HepG2 (cell line): ENCODE measurements around the gene NAGS. TPM values are rescaled to one million over a fixed set of nuclear protein-coding genes. Genes with fewer than 3 reads are reported as not detected.

Source experiments
- CCAR2 ChIP-seq: fragments of 200-400 bp; formaldehyde crosslinking; optimal IDR thresholded peaks from 2 replicates; pipeline ENCODE3; 2018; ENCODE audit warnings: low read depth, mild to moderate bottlenecking, low read length, moderate library complexity
- FOXA1 ChIP-seq, 2 experiments: fragments of 450-650 bp in 1 of 2; sonication (generic) in 1 of 2; formaldehyde crosslinking in 1 of 2; IDR thresholded peaks; 2 replicates each; pipeline versions ENCODE4 v1.4.0 to v1.6.1; 2016 to 2020; ENCODE audit warnings: missing genetic modification reagents in 1 of 2
- HMG20A ChIP-seq: IDR thresholded peaks from 2 replicates; pipeline ENCODE4 v1.6.1; 2016; ENCODE audit warnings: borderline replicate concordance
- HMGA1 ChIP-seq: sonication (generic); formaldehyde crosslinking; conservative IDR thresholded peaks from 2 replicates; pipeline ENCODE4 v1.4.0; 2020; ENCODE audit warnings: missing genetic modification reagents
- HNRNPLL ChIP-seq: fragments of 200-400 bp; formaldehyde crosslinking; IDR thresholded peaks from 2 replicates; pipeline ENCODE4 v1.6.1; 2017; ENCODE audit warnings: mild to moderate bottlenecking, low read depth, low read length; ENCODE audit not compliant: poor library complexity, severe bottlenecking
- NCOR1 ChIP-seq: fragments of 200-600 bp; sonication (generic); IDR thresholded peaks from 2 replicates; pipeline ENCODE4 v1.7.0; 2017; ENCODE audit warnings: antibody characterized with exemption, low read length, borderline replicate concordance
- NR1H2 ChIP-seq: sonication (generic); formaldehyde crosslinking; IDR thresholded peaks from 2 replicates; pipeline ENCODE4 v1.8.1; 2022; ENCODE audit warnings: low read depth, missing genetic modification reagents, borderline replicate concordance
- PTBP1 ChIP-seq: fragments of 200-400 bp; formaldehyde crosslinking; IDR thresholded peaks from 2 replicates; pipeline ENCODE4 v1.6.1; 2018; ENCODE audit warnings: low read length, low read depth; ENCODE audit not compliant: poor library complexity, severe bottlenecking
- ZBTB1 ChIP-seq: sonication (generic); formaldehyde crosslinking; IDR thresholded peaks from 2 replicates; pipeline ENCODE4 v1.4.0; 2020; ENCODE audit warnings: missing genetic modification reagents, borderline replicate concordance
- ZMAT3 ChIP-seq: sonication (generic); formaldehyde crosslinking; conservative IDR thresholded peaks from 2 replicates; pipeline ENCODE4 v1.7.0; 2021; ENCODE audit warnings: missing genetic modification reagents
- ZNF138 ChIP-seq: sonication (generic); formaldehyde crosslinking; IDR thresholded peaks from 2 replicates; pipeline ENCODE4 v1.5.0; 2020; ENCODE audit warnings: mild to moderate bottlenecking, low read depth, missing genetic modification reagents
- ZNF326 ChIP-seq: sonication (generic); formaldehyde crosslinking; IDR thresholded peaks from 2 replicates; pipeline ENCODE4 v1.4.0; 2020; ENCODE audit warnings: missing genetic modification reagents, borderline replicate concordance
- ZNF451 ChIP-seq: sonication (generic); formaldehyde crosslinking; IDR thresholded peaks from 2 replicates; pipeline ENCODE4 v1.5.0; 2020; ENCODE audit warnings: mild to moderate bottlenecking, missing genetic modification reagents
- ZNF589 ChIP-seq: sonication (generic); formaldehyde crosslinking; conservative IDR thresholded peaks from 2 replicates; pipeline ENCODE4 v1.8.0; 2022; ENCODE audit warnings: mild to moderate bottlenecking, moderate library complexity, missing genetic modification reagents
- ZNF615 ChIP-seq: sonication (generic); formaldehyde crosslinking; IDR thresholded peaks from 2 replicates; pipeline ENCODE4 v1.5.0; 2020; ENCODE audit warnings: mild to moderate bottlenecking, missing genetic modification reagents, borderline replicate concordance
- ZNF629 ChIP-seq: sonication (generic); formaldehyde crosslinking; conservative IDR thresholded peaks from 2 replicates; pipeline ENCODE4 v1.5.0; 2020; ENCODE audit warnings: missing genetic modification reagents
- polyA plus RNA-seq, 8 experiments: library from polyadenylated mRNA; depleted of rRNA in 3 of 8; stranded (reverse) in 7 of 8; unstranded in 1 of 8; fragments of >200 nt; fragmentation: Illumina TruSeq in 4 of 8; extraction: Trizol in 4 of 8; gene quantifications; 2 replicates each; pipeline versions ENCODE4 v1.2.1 to v1.2.3, GENCODE V29; 2011 to 2016; ENCODE audit warnings: low read depth in 4 of 8, missing spikeins in 1 of 8, mixed read lengths in 1 of 8; ENCODE audit not compliant: insufficient read depth in 1 of 8
- total RNA-seq, 5 experiments: library from RNA; depleted of rRNA; stranded (reverse); fragments of >200 nt; fragmentation: Illumina TruSeq; extraction: Trizol; gene quantifications; 2 replicates each; pipeline ENCODE4 v1.2.3, GENCODE V29; 2016; ENCODE audit warnings: low read depth in 1 of 5
- TF ChIP-seq, protein P1 (sequence below): sonication (generic); formaldehyde crosslinking; IDR thresholded peaks from 2 replicates; pipeline ENCODE4 v1.4.0; 2020; ENCODE audit warnings: missing genetic modification reagents
- TF ChIP-seq, protein P2 (sequence below): sonication (generic); formaldehyde crosslinking; IDR thresholded peaks from 2 replicates; pipeline ENCODE4 v1.4.0; 2020; ENCODE audit warnings: low read depth, mild to moderate bottlenecking, missing genetic modification reagents
- TF ChIP-seq, protein P3 (sequence below): sonication (generic); formaldehyde crosslinking; IDR thresholded peaks from 2 replicates; pipeline ENCODE4 v1.4.0; 2020; ENCODE audit warnings: missing genetic modification reagents
- TF ChIP-seq, protein P4 (sequence below): sonication (generic); formaldehyde crosslinking; IDR thresholded peaks from 2 replicates; pipeline ENCODE4 v1.5.0; 2020; ENCODE audit warnings: missing genetic modification reagents, mild to moderate bottlenecking, borderline replicate concordance

Gene NAGS
- total and polyA plus RNA-seq, 2 of the 13 experiments (the other 11 are each of a cell fraction or from before 2014, with no cell fraction given), result 4.3 to 5.1 TPM

DNA sequence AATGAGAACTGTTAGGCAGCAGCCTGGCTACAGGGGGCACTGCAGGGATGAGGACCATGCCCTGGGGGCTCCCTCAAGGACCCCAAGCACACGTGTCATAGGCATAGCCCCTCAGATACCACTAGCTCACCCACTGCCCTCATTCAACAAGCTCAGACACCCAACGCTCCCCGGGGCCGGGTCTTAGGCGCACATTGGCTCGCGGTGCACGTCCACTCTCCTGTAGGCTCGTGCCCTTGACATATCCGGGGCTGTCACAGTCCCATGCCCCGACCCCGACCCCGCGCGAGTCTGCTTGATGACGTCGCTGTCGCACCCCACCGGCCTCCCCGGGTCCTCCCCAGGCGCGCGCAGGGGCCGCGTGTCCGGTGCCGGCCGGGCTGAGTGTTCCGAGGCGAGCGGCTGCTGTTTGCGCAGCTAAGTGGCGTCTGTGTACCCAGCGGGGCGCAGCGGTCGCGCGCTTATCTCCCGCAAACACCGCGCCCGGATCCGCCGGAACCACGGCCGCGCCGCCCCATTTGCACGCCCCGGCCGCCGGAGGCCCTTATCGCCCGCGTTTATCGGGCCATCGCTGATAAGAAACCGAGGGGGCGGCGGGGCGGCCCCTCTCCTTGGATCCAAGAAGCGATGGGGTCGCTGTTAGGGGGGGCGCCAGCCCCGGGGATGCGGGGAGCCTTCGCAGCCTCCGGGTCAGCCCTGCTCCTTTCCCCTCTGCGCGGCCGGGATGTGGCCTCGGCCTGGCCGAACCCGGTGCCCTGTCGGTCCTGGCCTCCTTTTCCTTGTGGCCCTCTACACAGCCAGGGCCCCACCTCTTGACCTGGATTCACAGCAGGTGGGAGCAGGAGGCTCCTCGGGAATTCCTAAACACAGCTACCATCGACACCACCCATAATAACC lies 20.7 kb upstream of the NAGS start (continued):
- TF ChIP-seq, protein P1, sequence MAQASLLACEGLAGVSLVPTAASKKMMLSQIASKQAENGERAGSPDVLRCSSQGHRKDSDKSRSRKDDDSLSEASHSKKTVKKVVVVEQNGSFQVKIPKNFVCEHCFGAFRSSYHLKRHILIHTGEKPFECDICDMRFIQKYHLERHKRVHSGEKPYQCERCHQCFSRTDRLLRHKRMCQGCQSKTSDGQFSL (CRISPR knock-in tag), result no peak
- TF ChIP-seq ZNF451 (CRISPR knock-in tag) (peak; percentile 58; the same call in 1 of the 2 replicates), CCAR2 (no peak), ZNF589 (peak; percentile 67; the same call in 1 of the 2 replicates), NR1H2 (peak; percentile 73; the same call in 1 of the 2 replicates), ZNF629 (CRISPR knock-in tag) (peak; percentile 74), PTBP1 (peak; percentile 94), HMG20A (CRISPR knock-in tag) (peak; percentile 65; the same call in 1 of the 2 replicates), ZNF326 (CRISPR knock-in tag) (no peak), NCOR1 (no peak), HMGA1 (CRISPR knock-in tag) (no peak), ZBTB1 (CRISPR knock-in tag) (peak; percentile 83; the same call in 1 of the 2 replicates), HNRNPLL (peak; percentile 99), ZNF138 (CRISPR knock-in tag) (no peak), ZMAT3 (CRISPR knock-in tag) (peak; percentile 94), FOXA1 (IDR thresholded peaks at IDR 0.05) (no peak), FOXA1 (CRISPR knock-in tag; IDR thresholded peaks at IDR 0.05) (peak; percentile 99), ZNF615 (CRISPR knock-in tag) (no peak)
- TF ChIP-seq, protein P2, sequence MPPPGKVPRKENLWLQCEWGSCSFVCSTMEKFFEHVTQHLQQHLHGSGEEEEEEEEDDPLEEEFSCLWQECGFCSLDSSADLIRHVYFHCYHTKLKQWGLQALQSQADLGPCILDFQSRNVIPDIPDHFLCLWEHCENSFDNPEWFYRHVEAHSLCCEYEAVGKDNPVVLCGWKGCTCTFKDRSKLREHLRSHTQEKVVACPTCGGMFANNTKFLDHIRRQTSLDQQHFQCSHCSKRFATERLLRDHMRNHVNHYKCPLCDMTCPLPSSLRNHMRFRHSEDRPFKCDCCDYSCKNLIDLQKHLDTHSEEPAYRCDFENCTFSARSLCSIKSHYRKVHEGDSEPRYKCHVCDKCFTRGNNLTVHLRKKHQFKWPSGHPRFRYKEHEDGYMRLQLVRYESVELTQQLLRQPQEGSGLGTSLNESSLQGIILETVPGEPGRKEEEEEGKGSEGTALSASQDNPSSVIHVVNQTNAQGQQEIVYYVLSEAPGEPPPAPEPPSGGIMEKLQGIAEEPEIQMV (CRISPR knock-in tag), result peak; percentile 78
- TF ChIP-seq, protein P3, sequence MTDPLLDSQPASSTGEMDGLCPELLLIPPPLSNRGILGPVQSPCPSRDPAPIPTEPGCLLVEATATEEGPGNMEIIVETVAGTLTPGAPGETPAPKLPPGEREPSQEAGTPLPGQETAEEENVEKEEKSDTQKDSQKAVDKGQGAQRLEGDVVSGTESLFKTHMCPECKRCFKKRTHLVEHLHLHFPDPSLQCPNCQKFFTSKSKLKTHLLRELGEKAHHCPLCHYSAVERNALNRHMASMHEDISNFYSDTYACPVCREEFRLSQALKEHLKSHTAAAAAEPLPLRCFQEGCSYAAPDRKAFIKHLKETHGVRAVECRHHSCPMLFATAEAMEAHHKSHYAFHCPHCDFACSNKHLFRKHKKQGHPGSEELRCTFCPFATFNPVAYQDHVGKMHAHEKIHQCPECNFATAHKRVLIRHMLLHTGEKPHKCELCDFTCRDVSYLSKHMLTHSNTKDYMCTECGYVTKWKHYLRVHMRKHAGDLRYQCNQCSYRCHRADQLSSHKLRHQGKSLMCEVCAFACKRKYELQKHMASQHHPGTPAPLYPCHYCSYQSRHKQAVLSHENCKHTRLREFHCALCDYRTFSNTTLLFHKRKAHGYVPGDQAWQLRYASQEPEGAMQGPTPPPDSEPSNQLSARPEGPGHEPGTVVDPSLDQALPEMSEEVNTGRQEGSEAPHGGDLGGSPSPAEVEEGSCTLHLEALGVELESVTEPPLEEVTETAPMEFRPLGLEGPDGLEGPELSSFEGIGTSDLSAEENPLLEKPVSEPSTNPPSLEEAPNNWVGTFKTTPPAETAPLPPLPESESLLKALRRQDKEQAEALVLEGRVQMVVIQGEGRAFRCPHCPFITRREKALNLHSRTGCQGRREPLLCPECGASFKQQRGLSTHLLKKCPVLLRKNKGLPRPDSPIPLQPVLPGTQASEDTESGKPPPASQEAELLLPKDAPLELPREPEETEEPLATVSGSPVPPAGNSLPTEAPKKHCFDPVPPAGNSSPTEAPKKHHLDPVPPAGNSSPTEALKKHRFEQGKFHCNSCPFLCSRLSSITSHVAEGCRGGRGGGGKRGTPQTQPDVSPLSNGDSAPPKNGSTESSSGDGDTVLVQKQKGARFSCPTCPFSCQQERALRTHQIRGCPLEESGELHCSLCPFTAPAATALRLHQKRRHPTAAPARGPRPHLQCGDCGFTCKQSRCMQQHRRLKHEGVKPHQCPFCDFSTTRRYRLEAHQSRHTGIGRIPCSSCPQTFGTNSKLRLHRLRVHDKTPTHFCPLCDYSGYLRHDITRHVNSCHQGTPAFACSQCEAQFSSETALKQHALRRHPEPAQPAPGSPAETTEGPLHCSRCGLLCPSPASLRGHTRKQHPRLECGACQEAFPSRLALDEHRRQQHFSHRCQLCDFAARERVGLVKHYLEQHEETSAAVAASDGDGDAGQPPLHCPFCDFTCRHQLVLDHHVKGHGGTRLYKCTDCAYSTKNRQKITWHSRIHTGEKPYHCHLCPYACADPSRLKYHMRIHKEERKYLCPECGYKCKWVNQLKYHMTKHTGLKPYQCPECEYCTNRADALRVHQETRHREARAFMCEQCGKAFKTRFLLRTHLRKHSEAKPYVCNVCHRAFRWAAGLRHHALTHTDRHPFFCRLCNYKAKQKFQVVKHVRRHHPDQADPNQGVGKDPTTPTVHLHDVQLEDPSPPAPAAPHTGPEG (CRISPR knock-in tag), result peak; percentile 26; the same call in 1 of the 2 replicates
- TF ChIP-seq, protein P4, sequence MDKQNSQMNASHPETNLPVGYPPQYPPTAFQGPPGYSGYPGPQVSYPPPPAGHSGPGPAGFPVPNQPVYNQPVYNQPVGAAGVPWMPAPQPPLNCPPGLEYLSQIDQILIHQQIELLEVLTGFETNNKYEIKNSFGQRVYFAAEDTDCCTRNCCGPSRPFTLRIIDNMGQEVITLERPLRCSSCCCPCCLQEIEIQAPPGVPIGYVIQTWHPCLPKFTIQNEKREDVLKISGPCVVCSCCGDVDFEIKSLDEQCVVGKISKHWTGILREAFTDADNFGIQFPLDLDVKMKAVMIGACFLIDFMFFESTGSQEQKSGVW (CRISPR knock-in tag), result no peak
